HCT116 (cell line): ENCODE data around the gene PBX3. TPM values are rescaled to one million over a fixed set of nuclear protein-coding genes. Genes with fewer than 3 reads are reported as not detected.

Experiments used
- ATAC-seq: fragments of 200-7000 bp; cut with Tn5 transposase; 2 replicates; pipeline ENCODE4 v1.9.1; 2020; ENCODE audit warnings: mild to moderate bottlenecking, moderate library complexity
- BruUV-seq: library from RNA; stranded (reverse); fragments of 400-500 nt; replicated peaks from 2 replicates; lab custom pipeline; 2021; lab: Mats Ljungman, UMichigan
- CTCF ChIA-PET: fragments of 300-600 bp; sonication (Branson Sonifier 250); formaldehyde crosslinking; loops from one replicate; lab custom pipeline; 2021; ENCODE audit warnings: antibody characterized with exemption; lab: Charles Lee
- POLR2A ChIA-PET: fragments of 300-600, 350-600 bp; sonication (Branson Sonifier 250); formaldehyde crosslinking; loops from one replicate; lab custom pipeline; 2021; ENCODE audit warnings: antibody characterized with exemption; lab: Charles Lee
- RAD21 ChIA-PET, 2 experiments: fragments of 300-600 bp; sonication (Branson Sonifier 250); formaldehyde crosslinking; loops; one replicate each; lab custom pipeline; 2023; ENCODE audit warnings: low total read pairs in 2 of 2; ENCODE audit not compliant: uncharacterized antibody in 2 of 2, unreplicated experiment in 2 of 2, low non-redundant PET in 1 of 2; lab: Charles Lee
- DNase-seq: peaks from one replicate; pipeline ENCODE4 v3.0.0-alpha.2; 2010; ENCODE audit warnings: low read depth, low spot score
- H2AFZ ChIP-seq: fragments of 200-600 bp; shearing (Covaris generic), sonication (generic); 2 replicates; pipeline ENCODE4 v1.6.1; 2017; ENCODE audit warnings: low read depth, mixed run types, mixed read lengths, antibody characterized with exemption, low read length; ENCODE audit not compliant: poor library complexity, severe bottlenecking
- H3K27ac ChIP-seq: 2 replicates; pipeline ENCODE4 v1.5.1; 2012; ENCODE audit warnings: low read depth, low read length
- H3K27me3 ChIP-seq: fragments of 200-600 bp; sonication (generic); 2 replicates; pipeline ENCODE4 v1.6.1; 2016; ENCODE audit warnings: mixed run types, low read length, mixed read lengths; ENCODE audit not compliant: insufficient read depth
- H3K36me3 ChIP-seq, 2 experiments: fragments of 200-500 bp in 1 of 2; fragments of 200-600 bp in 1 of 2; sonication (Bioruptor generic) in 1 of 2; sonication (generic) in 1 of 2; 2 replicates each; pipeline versions ENCODE4 v1.5.1 to v1.6.1; 2014 to 2016; ENCODE audit warnings: low read length in 2 of 2, inconsistent platforms in 1 of 2, mixed read lengths in 1 of 2, mixed run types in 1 of 2; ENCODE audit not compliant: insufficient read depth in 2 of 2, control insufficient read depth in 1 of 2
- H3K4me1 ChIP-seq, 2 experiments: fragments of 200-600 bp in 1 of 2; sonication (generic) in 1 of 2; 2 replicates each; pipeline versions ENCODE4 v1.5.1 to v1.6.1; 2012 to 2017; ENCODE audit warnings: low read length in 2 of 2, inconsistent platforms in 1 of 2, mild to moderate bottlenecking in 1 of 2, mixed read lengths in 1 of 2, mixed run types in 1 of 2, moderate library complexity in 1 of 2; ENCODE audit not compliant: insufficient read depth in 2 of 2, control insufficient read depth in 1 of 2
- H3K4me2 ChIP-seq: fragments of 200-600 bp; sonication (generic); 2 replicates; pipeline ENCODE4 v1.6.1; 2017; ENCODE audit warnings: mixed run types, low read length, mixed read lengths
- H3K4me3 ChIP-seq, 2 experiments: fragments of 200-600 bp in 1 of 2; sonication (generic) in 1 of 2; replicated peaks in 1 of 2; 2 replicates each; pipeline ENCODE4 v1.5.1; 2011 to 2016; ENCODE audit warnings: low read length in 2 of 2, control low read depth in 1 of 2, low read depth in 1 of 2, mild to moderate bottlenecking in 1 of 2, mixed read lengths in 1 of 2, mixed run types in 1 of 2
- H3K79me2 ChIP-seq: fragments of 200-600 bp; sonication (generic); 2 replicates; pipeline ENCODE4 v1.6.1; 2017; ENCODE audit warnings: mild to moderate bottlenecking, mixed run types, low read length, moderate library complexity, mixed read lengths; ENCODE audit not compliant: insufficient read depth
- H3K9ac ChIP-seq: fragments of 200-600 bp; sonication (generic); 2 replicates; pipeline ENCODE4 v1.6.1; 2016; ENCODE audit warnings: low read length, mixed read lengths
- H3K9me2 ChIP-seq: fragments of 200-600 bp; sonication (generic), shearing (Covaris generic); 2 replicates; pipeline ENCODE4 v1.6.1; 2017; ENCODE audit warnings: mixed run types, mild to moderate bottlenecking, moderate library complexity; ENCODE audit not compliant: insufficient read depth
- H3K9me3 ChIP-seq, 2 experiments: fragments of 200-500 bp in 1 of 2; fragments of 200-600 bp in 1 of 2; sonication (Bioruptor generic) in 1 of 2; sonication (generic) in 1 of 2; 2 replicates each; pipeline ENCODE4 v1.6.1; 2014 to 2017; ENCODE audit warnings: low read length in 2 of 2, mixed read lengths in 2 of 2, inconsistent platforms in 1 of 2, low read depth in 1 of 2, mild to moderate bottlenecking in 1 of 2, mixed run types in 1 of 2, moderate library complexity in 1 of 2; ENCODE audit not compliant: control insufficient read depth in 1 of 2, insufficient read depth in 1 of 2
- H4K20me1 ChIP-seq: fragments of 200-600 bp; sonication (generic), shearing (Covaris generic); 2 replicates; pipeline ENCODE4 v1.6.1; 2017; ENCODE audit warnings: mixed run types, mild to moderate bottlenecking, moderate library complexity; ENCODE audit not compliant: insufficient read depth
- ATF3 ChIP-seq: IDR thresholded peaks from 2 replicates; pipeline ENCODE4 v1.6.1; 2012
- CBX3 ChIP-seq: IDR thresholded peaks from 2 replicates; pipeline ENCODE4 v1.6.1; 2012; ENCODE audit warnings: low read depth
- CTCF ChIP-seq, 3 experiments: fragments of 200-600 bp in 1 of 3; sonication (generic) in 1 of 3; IDR thresholded peaks in 2 of 3; conservative IDR thresholded peaks in 1 of 3; 2 replicates each; pipeline ENCODE4 v1.5.1; 2012 to 2017; ENCODE audit warnings: low read depth in 2 of 3, low read length in 2 of 3, antibody characterized with exemption in 1 of 3, borderline replicate concordance in 1 of 3, control low read depth in 1 of 3, mild to moderate bottlenecking in 1 of 3, mixed read lengths in 1 of 3, mixed run types in 1 of 3, moderate library complexity in 1 of 3; ENCODE audit not compliant: insufficient read depth in 1 of 3
- ELF1 ChIP-seq: IDR thresholded peaks from 2 replicates; pipeline ENCODE4 v1.6.1; 2012; ENCODE audit warnings: low read depth, borderline replicate concordance
- EZH2 ChIP-seq: fragments of 200-600 bp; sonication (generic); IDR thresholded peaks from 2 replicates; pipeline ENCODE4 v1.6.1; 2017; ENCODE audit warnings: antibody characterized with exemption, mixed run types
- FOSL1 ChIP-seq: IDR thresholded peaks from 2 replicates; pipeline ENCODE4 v1.6.1; 2012; ENCODE audit warnings: low read depth
- JUND ChIP-seq: IDR thresholded peaks from 2 replicates; pipeline ENCODE4 v1.6.1; 2012
- POLR2A ChIP-seq: IDR thresholded peaks from 2 replicates; pipeline ENCODE4 v1.7.0; 2011; ENCODE audit warnings: borderline replicate concordance; ENCODE audit not compliant: insufficient read depth, insufficient read length; ENCODE audit errors: extremely low read depth
- POLR2AphosphoS5 ChIP-seq: IDR thresholded peaks from 2 replicates; pipeline ENCODE4 v1.6.1; 2011; ENCODE audit warnings: mild to moderate bottlenecking, low read depth, low read length, moderate library complexity
- SIN3A ChIP-seq: IDR thresholded peaks from 2 replicates; pipeline ENCODE4 v1.6.1; 2012; ENCODE audit warnings: low read depth
- ZFX ChIP-seq: fragments of 450-650 bp; IDR thresholded peaks from 2 replicates; pipeline ENCODE4 v1.6.1; 2017
- intact Hi-C: fragments of 100-400 bp; cut with micrococcal nuclease; formaldehyde crosslinking; loops from 2 replicates; pipeline ENCODE4 v1.10.0; 2022
- total RNA-seq: library from RNA; stranded (reverse); gene quantifications from one replicate; pipeline ENCODE4 v1.2.1, GENCODE V29; 2021; ENCODE audit not compliant: unreplicated experiment
- TF ChIP-seq, protein P1 (sequence below): IDR thresholded peaks from 2 replicates; pipeline ENCODE4 v1.6.1; 2011; ENCODE audit warnings: mild to moderate bottlenecking, low read length, moderate library complexity; ENCODE audit not compliant: insufficient replicate concordance; ENCODE audit errors: extremely low read depth

PBX3 gene
- total RNA-seq, 1 experiment from 2014 or later = 13.5 TPM

DNA sequence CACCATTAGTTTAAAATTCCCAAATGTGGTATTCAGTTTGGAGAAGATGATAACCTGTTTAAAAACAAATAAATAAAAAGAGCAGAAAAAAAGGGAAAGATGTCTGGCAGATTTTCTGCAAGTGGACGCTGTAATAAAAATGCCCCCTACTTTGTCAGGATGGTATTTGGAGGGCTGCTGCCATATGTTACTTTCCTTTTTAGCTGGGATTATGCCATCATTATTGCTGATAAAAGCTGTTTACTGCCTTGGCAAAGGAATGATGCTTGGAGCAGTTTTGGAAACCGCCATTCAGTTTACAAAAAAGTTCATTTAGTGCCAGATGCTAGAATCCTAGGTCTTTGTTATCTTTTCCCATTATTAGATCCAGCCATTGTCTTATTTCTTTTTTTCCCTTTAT lies 104.8 kb downstream of the PBX3 start:
- H3K27ac ChIP-seq = no peak overlapping the region
- DNase-seq (no peak), ATAC-seq (no peak)
- BruUV-seq = no TSS peak
- H2AFZ ChIP-seq = no peak overlapping the region
- H3K36me3 ChIP-seq = no peaks in the 10 kb centered on the region
- intact Hi-C loops = no loop called here
- no peaks in the 10 kb centered on the region for H4K20me1 ChIP-seq
- H3K4me2 ChIP-seq = no peak overlapping the region
- H3K27me3 ChIP-seq = no peaks in the 10 kb centered on the region
- no peak overlapping the region for H3K9ac ChIP-seq
- H3K9me2 ChIP-seq = no peaks in the 10 kb centered on the region
- no peaks in the 10 kb centered on the region for H3K9me3 ChIP-seq
- peaks cover 4 to 10% of the 10 kb centered on the region in 2 experiments; a peak in 2 of 4 replicates for H3K4me1 ChIP-seq
- CTCF ChIA-PET = interaction anchor here (0.7 kb wide), 1 partner anchor 50 kb away, joined by 3 read pairs; no protein-coding TSS in a partner anchor
- POLR2A ChIA-PET = no interaction called here
- RAD21 ChIA-PET = no interaction called here
- TF ChIP-seq CTCF (IDR thresholded peaks at IDR 0.05 in 2 of 3, conservative IDR thresholded peaks at IDR 0.05 in 1 of 3; ENCODE audit: borderline replicate concordance in 1 of 3, insufficient read depth in 1 of 3, low read depth in 2 of 3, low read length in 2 of 3) (no peak), JUND (no peak), ATF3 (no peak), ELF1 (no peak), FOSL1 (no peak), CBX3 (no peak), POLR2A (no peak), EZH2 (no peak), SIN3A (no peak), ZFX (no peak), POLR2AphosphoS5 (no peak)
- TF ChIP-seq, protein P1, sequence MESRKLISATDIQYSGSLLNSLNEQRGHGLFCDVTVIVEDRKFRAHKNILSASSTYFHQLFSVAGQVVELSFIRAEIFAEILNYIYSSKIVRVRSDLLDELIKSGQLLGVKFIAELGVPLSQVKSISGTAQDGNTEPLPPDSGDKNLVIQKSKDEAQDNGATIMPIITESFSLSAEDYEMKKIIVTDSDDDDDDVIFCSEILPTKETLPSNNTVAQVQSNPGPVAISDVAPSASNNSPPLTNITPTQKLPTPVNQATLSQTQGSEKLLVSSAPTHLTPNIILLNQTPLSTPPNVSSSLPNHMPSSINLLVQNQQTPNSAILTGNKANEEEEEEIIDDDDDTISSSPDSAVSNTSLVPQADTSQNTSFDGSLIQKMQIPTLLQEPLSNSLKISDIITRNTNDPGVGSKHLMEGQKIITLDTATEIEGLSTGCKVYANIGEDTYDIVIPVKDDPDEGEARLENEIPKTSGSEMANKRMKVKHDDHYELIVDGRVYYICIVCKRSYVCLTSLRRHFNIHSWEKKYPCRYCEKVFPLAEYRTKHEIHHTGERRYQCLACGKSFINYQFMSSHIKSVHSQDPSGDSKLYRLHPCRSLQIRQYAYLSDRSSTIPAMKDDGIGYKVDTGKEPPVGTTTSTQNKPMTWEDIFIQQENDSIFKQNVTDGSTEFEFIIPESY = no peak
- H3K79me2 ChIP-seq = no peaks in the 10 kb centered on the region
- no peak overlapping the region for H3K4me3 ChIP-seq
